Psoas muscle (tissue), 8 donors: Measurements from ENCODE around the gene PTPRM. TPM values are rescaled to one million over a fixed set of nuclear protein-coding genes. Genes with fewer than 3 reads are reported as not detected.

ENCODE experiments used
- ATAC-seq, 4 donors: fragments of 200-7000 bp; cut with Tn5 transposase; one replicate each; pipeline ENCODE4 v1.9.1; 2020; ENCODE audit warnings: moderate library complexity in 3 of 4, mild to moderate bottlenecking in 2 of 4
- DNase-seq, 2 donors: peaks; one replicate each; pipeline ENCODE4 v3.0.0-alpha.2; 2020
- H3K27ac ChIP-seq: fragments of 200-600 bp; one replicate; pipeline ENCODE4 v1.8.0; 2022
- H3K27me3 ChIP-seq, 3 donors: fragments of 200-600 bp in 1 of 3; one replicate each; pipeline versions ENCODE4 v1.6.1 to v1.8.0; 2013 to 2022; ENCODE audit warnings: low read length in 2 of 3, mild to moderate bottlenecking in 2 of 3, moderate library complexity in 1 of 3; ENCODE audit not compliant: insufficient read depth in 3 of 3
- H3K36me3 ChIP-seq, 2 donors: fragments of 200-600 bp in 1 of 2; one replicate each; pipeline versions ENCODE4 v1.6.1 to v1.8.0; 2013 to 2022; ENCODE audit warnings: low read depth in 1 of 2, mild to moderate bottlenecking in 1 of 2, moderate library complexity in 1 of 2; ENCODE audit not compliant: insufficient read depth in 1 of 2
- H3K4me1 ChIP-seq: fragments of 200-600 bp; one replicate; pipeline ENCODE4 v1.8.0; 2022
- H3K4me3 ChIP-seq: fragments of 200-600 bp; one replicate; pipeline ENCODE4 v1.8.0; 2022; ENCODE audit warnings: mild to moderate bottlenecking
- H3K9me3 ChIP-seq: fragments of 200-600 bp; one replicate; pipeline ENCODE4 v1.8.0; 2022
- CTCF ChIP-seq: fragments of 200-600 bp; IDR thresholded peaks from one replicate; pipeline ENCODE4 v1.8.0; 2022; ENCODE audit warnings: antibody characterized with exemption
- WGBS, 3 donors: extraction: QIAGEN DNeasy Blood & Tissue Kit; methylation state at CpG; one replicate each; pipeline versions ENCODE4 v1.1.6 to v1.1.7; 2013; 5-methylcytosine and 5-hydroxymethylcytosine counted together
- intact Hi-C, 2 donors: fragments of 100-400 bp; cut with DNase I; formaldehyde crosslinking; loops; one replicate each; pipeline versions ENCODE4 v1.11.0 to v1.14.2; 2022
- polyA plus RNA-seq, 3 donors: library from polyadenylated mRNA; stranded (reverse); fragments of 200-250 nt; gene quantifications; one replicate each; pipeline ENCODE4 v1.2.3, GENCODE V29; 2013
- total RNA-seq, 4 donors: library from RNA; stranded (reverse); fragmentation: NEBNext Ultra II Directional in 2 of 4; extraction: Animal tissue kit (Norgen Biotek cat#: 25700) in 2 of 4; gene quantifications; one replicate each; pipeline versions ENCODE4 v1.2.1 to v1.2.4, GENCODE V29; 2021 to 2023
- donor health status: healthy with polysubstance abuse.
- donor health status: DM: no; HTN: no; CAD: no; lungs with moderate emphysema.
- donor health status: Bipolar disorder and iron deficiency.
- donor health status: healthy.
- donor health status: DM: yes; HTN: yes; CAD: no.
- donor health status: DM: no; HTN: no; CAD: no.
- donor health status: DM: no; HTN: no; CAD: no.
- donor health status: DM: yes; HTN: yes; CAD: no.

PTPRM gene
- total and polyA plus RNA-seq, 7 donors: 27.4 to 78.9 (median 39.0) TPM

- ATAC-seq (no peak), DNase-seq (no peak)
- Histone ChIP-seq H3K27ac (no peak overlapping the region), H3K27me3 (no peaks in the 10 kb centered on the region), H3K4me3 (no peak overlapping the region), H3K36me3 (no peaks in the 10 kb centered on the region), H3K4me1 (peaks cover 3% of the 10 kb centered on the region), H3K9me3 (no peaks in the 10 kb centered on the region)
- 73 to 84% (median 81%) methylated on average over 1 of the region's 1 CpG for WGBS, 3 donors
- no peak for TF ChIP-seq CTCF
- intact Hi-C loops: no loop called here
These were observed 474.5 kb downstream of the PTPRM start for GRCh38 chr18:8041526-8042111.

- intact Hi-C loops: no loop called here
- TF ChIP-seq CTCF: no peak
- Histone ChIP-seq H3K36me3 (no peaks in the 10 kb centered on the region), H3K27me3 (no peaks in the 10 kb centered on the region), H3K4me1 (peaks cover 3% of the 10 kb centered on the region), H3K27ac (no peak overlapping the region), H3K9me3 (no peaks in the 10 kb centered on the region), H3K4me3 (no peak overlapping the region)
- DNase-seq (no peak), ATAC-seq (no peak)
- 69 to 82% (median 70%) methylated on average over 4 of the region's 4 CpGs for WGBS, 3 donors
These were observed 476.9 kb downstream of the PTPRM start for GRCh38 chr18:8044004-8044403.

GRCh38 chr18:8045160-8045883 is 478.2 kb downstream of the PTPRM start:
- WGBS, 3 donors: 89 to 93% (median 90%) methylated on average over 8 of the region's 8 CpGs
- no peak overlapping the region for H3K4me3 ChIP-seq
- H3K4me1 ChIP-seq: peaks cover 3% of the 10 kb centered on the region
- TF ChIP-seq CTCF: no peak
- intact Hi-C loops: no loop called here
- no peak overlapping the region for H3K27ac ChIP-seq
- no peaks in the 10 kb centered on the region for H3K36me3 ChIP-seq
- H3K27me3 ChIP-seq: no peaks in the 10 kb centered on the region
- no peaks in the 10 kb centered on the region for H3K9me3 ChIP-seq
- DNase-seq: no peak
- ATAC-seq: no peak

- ATAC-seq (no peak), DNase-seq (no peak)
- no peak overlapping the region for H3K4me3 ChIP-seq
- H3K36me3 ChIP-seq: no peaks in the 10 kb centered on the region
- no peak for TF ChIP-seq CTCF
- H3K27me3 ChIP-seq: no peaks in the 10 kb centered on the region
- no peaks in the 10 kb centered on the region for H3K9me3 ChIP-seq
- WGBS, 3 donors: 79 to 84% (median 83%) methylated on average over 8 of the region's 8 CpGs
- peaks cover 3% of the 10 kb centered on the region for H3K4me1 ChIP-seq
- intact Hi-C loops: no loop called here
- H3K27ac ChIP-seq: no peak overlapping the region
These were observed 478.8 kb downstream of the PTPRM start for GRCh38 chr18:8045884-8046281.
